OCI-LY1 (cell line): Measurements from ENCODE around the gene GOT1.

ENCODE experiments used
- H2AFZ ChIP-seq: fragments of 200-600 bp; sonication (generic), shearing (Covaris generic); 2 replicates; pipeline ENCODE4 v1.6.0; 2014; ENCODE audit warnings: antibody characterized with exemption, mild to moderate bottlenecking, low read length
- H3F3A ChIP-seq: fragments of 200-600 bp; sonication (generic), shearing (Covaris generic); 2 replicates; pipeline ENCODE4 v1.6.0; 2014; ENCODE audit warnings: mild to moderate bottlenecking, antibody characterized with exemption, low read length, moderate library complexity; ENCODE audit not compliant: insufficient read depth
- H3K27ac ChIP-seq: fragments of 200-600 bp; sonication (generic); 2 replicates; pipeline ENCODE4 v1.5.1; 2014; ENCODE audit warnings: low read length, mixed run types, mild to moderate bottlenecking, low read depth; ENCODE audit not compliant: poor library complexity, severe bottlenecking
- H3K27me3 ChIP-seq: fragments of 200-600 bp; sonication (generic); 2 replicates; pipeline ENCODE4 v1.6.0; 2014; ENCODE audit warnings: antibody characterized with exemption, mild to moderate bottlenecking, low read length, moderate library complexity; ENCODE audit not compliant: insufficient read depth
- H3K36me3 ChIP-seq: fragments of 200-600 bp; sonication (generic); 2 replicates; pipeline ENCODE4 v1.6.1; 2014; ENCODE audit warnings: mild to moderate bottlenecking, antibody characterized with exemption, low read length, moderate library complexity, mixed read lengths; ENCODE audit not compliant: insufficient read depth
- H3K4me1 ChIP-seq: fragments of 200-600 bp; sonication (generic); 2 replicates; pipeline ENCODE4 v1.5.1; 2014; ENCODE audit warnings: mild to moderate bottlenecking, low read length, moderate library complexity; ENCODE audit not compliant: insufficient read depth, severe bottlenecking
- H3K4me2 ChIP-seq: fragments of 200-600 bp; sonication (generic), shearing (Covaris generic); 2 replicates; pipeline ENCODE4 v1.6.1; 2014; ENCODE audit warnings: low read length
- H3K4me3 ChIP-seq: fragments of 200-600 bp; sonication (generic); 2 replicates; pipeline ENCODE4 v1.5.1; 2014; ENCODE audit warnings: low read length, low read depth, mild to moderate bottlenecking, mixed read lengths; ENCODE audit not compliant: poor library complexity, severe bottlenecking
- H3K79me2 ChIP-seq: fragments of 200-600 bp; shearing (Covaris generic); 2 replicates; pipeline ENCODE4 v1.6.1; 2016; ENCODE audit warnings: mixed run types, low read length, mixed read lengths; ENCODE audit not compliant: insufficient read depth
- H3K9ac ChIP-seq: fragments of 200-600 bp; sonication (generic), shearing (Covaris generic); 2 replicates; pipeline ENCODE4 v1.6.1; 2014; ENCODE audit warnings: mild to moderate bottlenecking, low read length, mixed read lengths
- H3K9me2 ChIP-seq: fragments of 200-600 bp; sonication (generic), shearing (Covaris generic); 2 replicates; pipeline ENCODE4 v1.6.1; 2014; ENCODE audit warnings: low read depth, mild to moderate bottlenecking, low read length, mixed read lengths
- H3K9me3 ChIP-seq: fragments of 200-600 bp; shearing (Covaris generic); 2 replicates; pipeline ENCODE4 v1.6.1; 2014; ENCODE audit warnings: low read length, mixed read lengths
- H4K20me1 ChIP-seq: fragments of 200-600 bp; sonication (generic), shearing (Covaris generic); 2 replicates; pipeline ENCODE4 v1.6.0; 2016; ENCODE audit warnings: mild to moderate bottlenecking, low read length; ENCODE audit not compliant: insufficient read depth
- EZH2 ChIP-seq: fragments of 200-600 bp; sonication (generic), shearing (Covaris generic); IDR thresholded peaks from 2 replicates; pipeline ENCODE4 v1.8.0; 2017; ENCODE audit warnings: borderline replicate concordance, mixed run types, mild to moderate bottlenecking, antibody characterized with exemption, low read length, moderate library complexity, mixed read lengths
- TF ChIP-seq, protein P1 (sequence below): fragments of 200-600 bp; sonication (generic), shearing (Covaris generic); IDR thresholded peaks from 2 replicates; pipeline ENCODE4 v1.5.1; 2017; ENCODE audit warnings: mild to moderate bottlenecking, antibody characterized with exemption, low read length, moderate library complexity, mixed read lengths

GOT1 gene

GRCh38 chr10:99365311-99365710 lies 65.1 kb downstream of the GOT1 start:
- Histone ChIP-seq H3K27ac (no peak overlapping the region), H2AFZ (no peak overlapping the region), H3K9ac (no peak overlapping the region), H3K27me3 (peaks cover 3% of the 10 kb centered on the region; the same call in 1 of the 2 replicates), H3K9me2 (no peaks in the 10 kb centered on the region), H3K9me3 (no peaks in the 10 kb centered on the region), H3F3A (no peaks in the 10 kb centered on the region), H3K4me1 (no peaks in the 10 kb centered on the region), H3K4me3 (no peak overlapping the region), H3K4me2 (no peak overlapping the region), H3K36me3 (no peaks in the 10 kb centered on the region), H3K79me2 (no peaks in the 10 kb centered on the region), H4K20me1 (no peaks in the 10 kb centered on the region)
- TF ChIP-seq EZH2, result no peak
- TF ChIP-seq, protein P1, sequence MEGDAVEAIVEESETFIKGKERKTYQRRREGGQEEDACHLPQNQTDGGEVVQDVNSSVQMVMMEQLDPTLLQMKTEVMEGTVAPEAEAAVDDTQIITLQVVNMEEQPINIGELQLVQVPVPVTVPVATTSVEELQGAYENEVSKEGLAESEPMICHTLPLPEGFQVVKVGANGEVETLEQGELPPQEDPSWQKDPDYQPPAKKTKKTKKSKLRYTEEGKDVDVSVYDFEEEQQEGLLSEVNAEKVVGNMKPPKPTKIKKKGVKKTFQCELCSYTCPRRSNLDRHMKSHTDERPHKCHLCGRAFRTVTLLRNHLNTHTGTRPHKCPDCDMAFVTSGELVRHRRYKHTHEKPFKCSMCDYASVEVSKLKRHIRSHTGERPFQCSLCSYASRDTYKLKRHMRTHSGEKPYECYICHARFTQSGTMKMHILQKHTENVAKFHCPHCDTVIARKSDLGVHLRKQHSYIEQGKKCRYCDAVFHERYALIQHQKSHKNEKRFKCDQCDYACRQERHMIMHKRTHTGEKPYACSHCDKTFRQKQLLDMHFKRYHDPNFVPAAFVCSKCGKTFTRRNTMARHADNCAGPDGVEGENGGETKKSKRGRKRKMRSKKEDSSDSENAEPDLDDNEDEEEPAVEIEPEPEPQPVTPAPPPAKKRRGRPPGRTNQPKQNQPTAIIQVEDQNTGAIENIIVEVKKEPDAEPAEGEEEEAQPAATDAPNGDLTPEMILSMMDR, result no peak

- Histone ChIP-seq H3K36me3 (no peaks in the 10 kb centered on the region), H3K4me2 (no peak overlapping the region), H3K27ac (no peak overlapping the region), H3K9me3 (no peaks in the 10 kb centered on the region), H3K79me2 (no peaks in the 10 kb centered on the region), H3K9ac (no peak overlapping the region), H3K27me3 (no peaks in the 10 kb centered on the region), H3K4me1 (no peaks in the 10 kb centered on the region), H4K20me1 (no peaks in the 10 kb centered on the region), H3K9me2 (no peaks in the 10 kb centered on the region), H3F3A (no peaks in the 10 kb centered on the region), H3K4me3 (no peak overlapping the region), H2AFZ (no peak overlapping the region)
- TF ChIP-seq, protein P1, result no peak
- TF ChIP-seq EZH2, result no peak
Measured at GRCh38 chr10:99364125-99364524, 66.3 kb downstream of the GOT1 start.

DNA sequence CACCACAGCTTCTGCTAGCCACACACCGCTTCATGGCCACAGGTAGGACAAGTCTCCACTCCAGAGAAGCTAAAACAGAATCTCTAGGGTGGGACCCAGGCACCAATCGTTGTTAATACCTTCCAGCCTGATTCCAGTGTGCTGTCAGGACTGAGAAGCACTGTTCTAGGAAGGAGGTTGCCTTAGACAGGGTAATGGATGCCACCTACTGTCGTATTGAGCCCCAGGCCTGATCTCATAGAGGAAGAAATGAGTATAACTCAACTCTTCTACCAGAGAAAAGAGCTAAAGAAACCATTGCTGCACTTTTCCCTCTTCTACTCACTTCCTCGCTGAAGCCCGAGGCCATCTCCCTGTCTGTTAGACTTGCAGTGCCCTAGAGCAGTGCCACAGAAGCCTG lies 69.5 kb downstream of the GOT1 start:
- Histone ChIP-seq H3K9me2 (no peaks in the 10 kb centered on the region), H3K9ac (no peak overlapping the region), H3K27ac (no peak overlapping the region), H3K27me3 (no peaks in the 10 kb centered on the region), H3K36me3 (no peaks in the 10 kb centered on the region), H3K4me2 (no peak overlapping the region), H4K20me1 (no peaks in the 10 kb centered on the region), H3K79me2 (no peaks in the 10 kb centered on the region), H3K4me3 (no peak overlapping the region), H2AFZ (no peak overlapping the region), H3F3A (no peaks in the 10 kb centered on the region), H3K4me1 (no peaks in the 10 kb centered on the region), H3K9me3 (no peaks in the 10 kb centered on the region)
- no peak for TF ChIP-seq EZH2
- TF ChIP-seq, protein P1, result no peak
